ENCODE data around the gene CDH4. TPM values are rescaled to one million over a fixed set of nuclear protein-coding genes. Genes with fewer than 3 reads are reported as not detected.

CDH4 gene
- total and polyA plus RNA-seq, 9 of the 15 experiments (the other 6 are each of a cell fraction or from before 2014, with no cell fraction given), result 0.04 TPM; not detected in 8

DNA sequence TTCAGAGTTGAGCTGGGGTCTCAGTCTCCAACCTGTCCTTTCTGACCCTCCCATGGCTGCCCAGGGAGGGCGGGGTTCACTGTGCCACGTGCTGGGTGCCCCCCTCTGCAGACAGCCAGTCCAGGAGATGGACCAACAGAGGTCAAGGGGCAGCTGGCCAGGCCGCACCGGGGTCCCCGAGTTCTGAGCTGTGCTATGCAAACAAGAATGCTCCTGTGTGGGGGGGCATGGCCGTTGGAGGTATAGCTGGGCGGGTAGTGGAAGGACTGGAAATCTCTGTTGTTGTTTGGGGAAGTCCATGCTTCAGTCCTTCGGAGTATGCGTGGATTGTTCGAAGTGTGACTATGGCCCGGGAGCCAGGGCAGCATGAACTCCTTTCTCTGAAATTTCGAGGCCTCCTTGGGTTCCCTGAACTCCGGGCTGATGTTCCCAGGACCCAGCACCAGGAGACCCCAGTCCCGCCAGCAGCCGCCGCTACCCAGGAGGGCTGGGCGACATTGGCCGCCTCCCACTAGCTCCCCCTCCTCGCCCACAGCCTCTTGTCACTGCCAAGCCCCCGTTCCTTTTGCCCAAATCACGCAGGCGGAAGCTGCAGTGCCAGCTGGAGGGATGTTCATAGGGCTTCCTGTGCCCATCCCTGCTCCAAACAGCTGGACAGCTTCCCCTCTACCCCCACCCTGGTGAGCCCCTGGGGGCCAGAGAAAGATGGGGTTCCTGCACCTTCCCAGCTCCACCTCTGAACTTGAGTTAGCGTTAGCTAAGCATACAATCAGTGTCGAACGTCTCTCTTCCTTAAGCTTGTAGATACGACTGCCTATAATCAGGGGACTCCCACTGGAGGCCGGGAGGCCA is 687.0 kb downstream of the CDH4 start:
- Histone ChIP-seq H3K9me3 (replicated peaks; ENCODE audit: control insufficient read depth, insufficient read depth, low read depth, low read length) (no peaks in the 10 kb centered on the region), H3K4me3 (no peak overlapping the region), H4K20me1 (replicated peaks; ENCODE audit: control insufficient read depth, insufficient read depth, low read length) (peaks cover 13% of the 10 kb centered on the region), H2AFZ (ENCODE audit: low read depth, low read length) (no peak overlapping the region), H3K27me3 (ENCODE audit: control insufficient read depth in 2 of 2, insufficient read depth in 2 of 2, low read length in 2 of 2) (peaks cover 14 to 38% of the 10 kb centered on the region in 2 experiments), H3K4me1 (replicated peaks in 1 of 2; ENCODE audit: control insufficient read depth in 2 of 2, insufficient read depth in 2 of 2, low read length in 2 of 2) (peaks cover 0 to 18% of the 10 kb centered on the region in 2 experiments; a peak in 2 of 5 replicates), H3K9me1 (ENCODE audit: control insufficient read depth, insufficient read depth, low read length) (no peaks in the 10 kb centered on the region), H3K4me2 (ENCODE audit: insufficient read depth, low read length) (no peak overlapping the region), H3K36me3 (ENCODE audit: control insufficient read depth, insufficient read depth, low read length) (no peaks in the 10 kb centered on the region), H3K79me2 (ENCODE audit: control insufficient read depth, insufficient read depth, low read length) (no peaks in the 10 kb centered on the region), H3K9ac (ENCODE audit: insufficient read depth in 1 of 2, low read depth in 2 of 2, low read length in 2 of 2) (no peak overlapping the region), H3K27ac (ENCODE audit: extremely low read depth, low read depth, low read length) (no peak overlapping the region)
- TF ChIP-seq, protein P1, sequence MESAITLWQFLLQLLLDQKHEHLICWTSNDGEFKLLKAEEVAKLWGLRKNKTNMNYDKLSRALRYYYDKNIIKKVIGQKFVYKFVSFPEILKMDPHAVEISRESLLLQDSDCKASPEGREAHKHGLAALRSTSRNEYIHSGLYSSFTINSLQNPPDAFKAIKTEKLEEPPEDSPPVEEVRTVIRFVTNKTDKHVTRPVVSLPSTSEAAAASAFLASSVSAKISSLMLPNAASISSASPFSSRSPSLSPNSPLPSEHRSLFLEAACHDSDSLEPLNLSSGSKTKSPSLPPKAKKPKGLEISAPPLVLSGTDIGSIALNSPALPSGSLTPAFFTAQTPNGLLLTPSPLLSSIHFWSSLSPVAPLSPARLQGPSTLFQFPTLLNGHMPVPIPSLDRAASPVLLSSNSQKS (CRISPR knock-in tag; IDR thresholded peaks at IDR 0.05), result no peak
- TF ChIP-seq KLF10 (CRISPR knock-in tag; IDR thresholded peaks at IDR 0.05), result no peak
- no peak for TF ChIP-seq MXI1 (IDR thresholded peaks at IDR 0.05; ENCODE audit: low read depth, low read length)
- no peak for DNase-seq (ENCODE audit: extremely low read depth in 1 of 4, low spot score in 3 of 4)
- in situ Hi-C loops (cut with MboI) (no loop called here), intact Hi-C loops (cut with micrococcal nuclease) (no loop called here)
- ATAC-seq, result no peak
- WGBS (ENCODE audit: insufficient coverage, low coverage, missing lambda C conversion rate), result 4% methylated on average over 27 of the region's 27 CpGs
- FAIRE-seq, result no peak
- BruUV-seq (replicated peaks), result no TSS peak
- ChIA-PET POLR2A (no interaction called here), CTCF (ENCODE audit: low intra/inter-chr PET ratio) (no interaction called here)
